ENCODE results near the gene EVC.
"Not testable (repeated sequence)": the region's sequence is repeated elsewhere in the genome, so short reads cannot be mapped to it uniquely, and the experiment has no call there.

The EVC gene

DNA sequence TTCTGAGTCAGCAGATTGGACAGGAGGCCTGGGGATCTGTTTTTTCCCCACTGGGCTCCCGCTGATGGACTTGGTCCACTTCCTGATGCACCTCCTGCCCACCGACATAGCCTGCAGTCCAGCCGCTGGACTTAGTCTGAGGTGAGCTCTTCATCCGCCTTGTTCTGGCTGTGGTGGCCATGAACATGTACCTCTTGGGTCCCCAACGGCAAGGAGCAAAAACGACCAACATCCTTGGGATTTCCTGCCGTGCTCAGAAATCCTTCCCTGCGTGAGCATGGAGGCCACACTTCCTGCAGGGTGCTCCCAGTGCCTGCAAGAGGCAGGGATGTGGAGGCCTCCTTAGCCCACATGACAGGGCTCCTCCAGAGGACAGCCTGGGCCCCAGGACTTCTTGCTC lies 105.1 kb downstream of the EVC start:
- no peak for DNase-seq

DNA sequence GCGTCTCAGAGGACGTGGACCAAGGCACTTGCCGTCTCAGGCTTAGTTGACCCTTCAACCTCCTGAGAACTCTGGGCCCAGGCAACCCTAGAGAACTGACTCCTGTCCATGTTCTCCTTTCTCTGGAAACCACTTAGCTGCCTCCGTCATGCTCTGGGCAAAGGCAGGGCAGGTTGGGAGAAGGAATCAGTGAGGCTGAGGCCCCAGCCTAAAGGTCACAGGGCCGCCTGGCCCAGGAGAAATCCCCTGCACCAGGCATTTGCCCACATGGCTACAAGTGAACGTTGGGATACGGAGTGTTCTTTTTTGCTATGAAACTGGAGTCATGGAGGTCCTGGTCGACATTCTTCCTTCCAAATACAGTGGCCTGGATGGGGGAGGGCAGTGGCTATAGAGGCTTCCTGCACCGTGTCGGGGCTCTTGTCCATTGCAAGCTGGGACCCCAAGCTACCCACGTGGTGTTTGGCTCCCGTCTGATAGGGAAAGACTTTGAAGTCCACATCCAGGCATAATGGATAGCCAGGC lies 105.9 kb downstream of the EVC start:
- DNase-seq, result no peak

DNA sequence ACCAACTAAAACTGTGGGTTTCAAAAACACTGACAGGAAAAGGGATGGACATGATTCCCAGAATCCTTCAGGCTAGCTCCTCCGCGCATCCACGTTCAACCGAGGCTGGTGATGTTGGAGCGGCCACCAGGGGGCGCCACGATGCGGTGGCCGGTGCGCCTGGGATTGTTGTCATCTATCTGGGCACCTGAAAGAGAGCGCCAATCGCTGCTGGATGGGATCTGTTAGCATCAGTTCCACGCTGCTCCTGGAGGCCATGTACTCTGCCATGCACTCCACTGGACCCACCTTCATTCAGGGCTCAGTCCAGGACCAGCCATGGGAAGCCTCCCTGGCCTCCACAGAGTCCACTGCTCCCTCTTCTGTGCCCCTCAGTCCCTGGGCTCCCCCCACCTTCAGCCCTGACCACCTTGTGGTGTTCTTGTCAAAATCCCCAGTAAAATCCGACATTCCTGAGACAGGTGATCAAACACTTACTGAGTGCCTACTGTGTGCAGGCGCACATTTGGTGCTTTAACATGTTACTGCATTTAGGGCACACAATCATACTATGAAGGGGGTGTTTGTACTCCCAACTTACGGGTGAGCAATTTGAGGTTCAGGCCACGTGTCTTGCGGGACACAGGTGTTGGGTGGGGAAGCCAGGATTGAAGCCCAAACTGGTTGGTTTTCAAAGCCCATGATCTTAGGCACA lies 110.8 kb downstream of the EVC start:
- peak; percentile 41 for DNase-seq

DNA sequence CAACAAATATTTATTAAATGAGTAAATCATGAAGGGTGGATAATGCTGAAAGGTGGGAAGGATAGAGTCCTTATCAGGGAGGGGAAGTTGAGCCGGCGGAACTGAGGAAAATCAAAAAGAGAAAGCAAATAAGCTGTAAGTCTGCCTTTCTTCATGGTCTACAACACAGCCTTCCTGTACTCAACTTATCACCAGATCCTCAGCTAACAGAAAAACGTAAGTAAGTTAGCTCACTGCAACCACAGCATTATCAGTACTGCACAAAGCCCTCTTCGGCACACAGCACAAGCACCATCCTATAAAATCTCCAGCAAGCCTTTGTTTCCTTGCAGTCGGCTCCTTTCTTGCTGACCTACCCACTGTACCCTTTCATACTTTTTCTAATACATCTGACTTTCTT lies 111.6 kb downstream of the EVC start:
- no peak for DNase-seq

DNA sequence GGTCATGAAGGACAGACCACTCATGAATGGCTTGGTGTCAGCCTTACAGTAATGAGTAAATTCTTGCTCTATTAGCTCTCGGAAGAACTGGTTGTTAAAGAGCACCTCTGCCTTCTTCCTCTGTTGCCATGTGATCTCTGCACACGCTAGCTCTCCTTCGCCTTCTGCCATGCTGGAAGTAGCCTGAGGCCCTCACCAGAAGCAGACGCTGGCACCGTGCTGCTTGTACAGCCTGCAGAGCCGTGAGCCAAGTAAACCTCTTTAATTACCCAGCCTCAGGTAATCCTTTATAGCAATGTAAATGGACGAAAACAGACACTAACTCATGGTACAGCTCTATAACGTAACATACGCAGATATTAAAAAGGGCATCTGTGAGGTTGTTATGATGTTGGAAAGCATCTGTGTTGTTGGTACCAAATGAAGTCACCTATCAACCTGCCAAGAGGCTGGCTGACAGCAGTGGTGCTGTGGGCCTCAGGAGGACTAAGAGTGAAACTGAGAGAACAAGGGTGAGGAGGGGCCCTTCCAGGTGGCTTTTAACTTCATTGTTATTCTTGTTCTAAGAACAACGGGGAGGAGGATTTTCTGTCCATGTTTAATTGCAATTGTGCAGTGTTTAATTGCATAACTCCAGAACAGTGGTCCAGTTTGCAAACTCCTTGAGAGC lies 112.7 kb downstream of the EVC start:
- DNase-seq, result no peak

DNA sequence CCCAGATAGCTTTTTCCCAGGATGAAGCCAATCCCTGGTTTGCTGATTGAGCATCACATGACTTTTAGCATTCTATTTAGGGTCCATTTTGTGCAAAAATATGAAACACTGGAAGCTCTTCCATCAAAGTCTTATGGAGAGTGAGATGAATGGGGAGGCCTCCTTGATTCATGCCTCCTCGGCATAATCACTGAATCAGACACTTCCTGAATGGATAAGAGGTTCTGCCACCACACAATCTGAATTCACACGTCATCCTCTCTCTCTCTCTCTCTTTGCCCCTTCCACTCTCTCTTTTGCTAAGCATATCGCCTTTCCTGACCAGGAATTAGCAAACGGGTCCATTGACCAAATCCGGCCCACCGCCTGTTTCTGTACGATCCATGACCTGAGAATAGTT lies 113.2 kb downstream of the EVC start:
- DNase-seq, result no peak

DNA sequence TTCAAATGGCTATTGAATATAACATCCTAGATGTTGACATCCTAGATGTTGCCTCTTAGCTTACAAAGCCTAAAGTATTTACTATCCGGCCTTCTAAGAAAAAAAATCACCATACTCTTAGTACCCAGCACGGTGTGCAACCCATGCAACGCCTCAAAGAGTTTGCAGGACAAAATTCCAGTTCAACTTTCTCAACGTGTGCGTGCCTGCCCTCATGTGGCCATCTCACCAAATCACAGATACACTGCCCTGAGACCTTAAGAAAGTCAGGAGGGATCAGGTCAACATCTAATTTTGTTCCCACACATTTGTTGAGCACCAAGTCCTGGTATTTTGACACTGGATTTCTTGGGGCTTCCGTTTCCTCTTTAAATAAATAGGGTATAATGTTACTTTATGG lies 113.6 kb downstream of the EVC start:
- no peak for DNase-seq

DNA sequence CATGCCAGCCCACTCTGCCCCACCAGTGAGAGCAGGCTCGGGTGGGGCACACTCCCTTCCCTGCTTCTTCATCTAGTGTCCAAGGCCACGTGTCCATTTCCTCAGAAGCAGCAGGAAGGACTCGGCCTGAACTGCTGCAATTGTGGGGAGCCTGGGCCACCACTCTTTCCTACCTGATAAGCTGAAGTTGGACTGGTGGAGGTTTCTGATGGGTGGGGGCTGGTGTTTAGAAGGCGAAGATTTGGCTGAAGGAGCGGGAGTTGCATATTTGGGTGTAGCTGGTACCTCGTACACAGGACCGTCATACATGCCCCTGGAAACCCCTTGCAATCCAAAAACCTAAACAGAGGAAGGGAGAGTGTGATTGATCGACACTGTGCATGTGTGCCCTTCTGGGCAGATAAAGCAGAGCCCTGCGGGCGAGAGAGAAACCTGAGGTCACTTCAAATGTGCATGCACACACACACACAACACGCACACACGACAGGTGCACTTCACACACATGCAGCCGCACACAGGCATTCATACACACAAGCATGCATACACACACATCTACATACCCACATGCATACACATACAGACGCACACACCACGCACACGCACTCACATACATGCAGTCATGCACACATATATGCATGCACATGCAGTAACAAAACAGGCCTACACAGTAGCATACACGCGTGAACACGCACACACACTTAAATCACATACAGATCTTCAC lies 114.5 kb downstream of the EVC start:
- DNase-seq, result no peak

DNA sequence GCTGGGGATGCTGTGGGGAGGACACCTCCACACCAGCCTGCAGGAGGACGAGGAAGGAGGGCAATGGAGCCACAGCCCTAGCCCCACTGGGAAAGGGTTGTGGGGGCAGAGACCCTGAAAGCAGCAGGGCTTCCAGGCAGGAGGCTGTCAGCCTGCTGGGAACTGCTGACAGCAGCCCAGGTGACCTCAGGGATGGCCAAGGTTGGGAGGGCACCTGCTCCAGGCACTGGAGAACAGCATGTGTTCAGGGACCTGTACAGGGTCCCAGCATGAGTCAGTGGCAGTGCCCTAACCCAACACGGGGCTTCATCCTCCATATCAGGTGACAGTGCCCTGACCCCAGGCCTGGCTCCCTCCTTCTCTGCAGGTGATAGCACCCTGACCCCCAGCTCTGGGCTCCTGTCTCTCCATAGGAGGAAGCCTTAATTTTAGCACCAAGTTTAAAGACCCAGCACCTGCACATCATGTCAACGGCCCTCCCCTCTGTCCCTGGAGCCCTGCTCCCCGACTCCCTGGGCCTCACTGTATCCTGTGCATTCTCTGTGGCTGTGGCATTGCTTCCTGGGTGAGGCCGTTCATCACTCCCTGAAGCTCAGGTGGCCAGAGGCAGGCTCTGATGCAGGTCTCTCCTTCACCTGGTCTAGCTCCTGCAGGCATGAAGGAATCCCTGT lies 115.6 kb downstream of the EVC start:
- DNase-seq, result no peak

DNA sequence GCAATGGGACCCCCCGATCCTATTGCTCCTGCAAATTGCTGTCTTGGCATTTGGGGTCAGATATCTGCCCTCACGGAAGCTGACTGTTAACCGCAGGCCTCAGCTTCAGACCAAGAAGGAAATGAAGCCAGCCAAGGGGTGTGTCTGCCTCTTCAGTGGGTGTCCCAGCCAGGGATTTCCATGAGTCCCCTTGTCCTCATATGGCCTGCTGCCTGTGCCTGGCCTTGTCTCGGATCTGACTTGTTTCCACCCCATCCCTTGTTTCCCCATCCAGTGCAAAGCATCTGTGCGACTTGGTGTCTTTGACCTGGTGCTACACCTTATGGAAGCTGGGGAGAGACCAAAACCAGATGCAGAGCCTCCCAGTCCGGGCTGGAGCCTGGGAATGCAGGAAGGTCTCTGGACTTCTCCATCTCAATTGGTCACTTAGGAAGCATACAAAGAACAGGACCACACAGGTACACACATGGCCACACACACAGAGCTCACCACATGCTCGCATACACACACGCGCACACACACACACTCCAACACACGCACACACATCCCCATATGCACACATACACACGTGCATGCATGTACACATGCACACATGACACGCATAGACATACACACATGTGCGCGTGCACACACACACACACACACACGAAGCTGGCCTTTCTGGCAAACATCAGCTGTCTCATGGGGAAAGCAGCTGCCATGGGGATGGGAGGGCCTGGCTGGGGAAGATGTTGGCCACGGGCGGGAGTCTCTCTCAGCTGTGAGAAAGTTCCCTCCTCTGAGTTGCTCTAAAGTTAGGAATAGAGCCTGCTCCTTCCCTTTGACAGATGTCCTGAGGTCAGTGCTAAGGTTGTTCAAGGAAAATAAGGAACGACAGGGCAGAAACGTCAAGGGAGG lies 116.4 kb downstream of the EVC start:
- no peak for DNase-seq

DNA sequence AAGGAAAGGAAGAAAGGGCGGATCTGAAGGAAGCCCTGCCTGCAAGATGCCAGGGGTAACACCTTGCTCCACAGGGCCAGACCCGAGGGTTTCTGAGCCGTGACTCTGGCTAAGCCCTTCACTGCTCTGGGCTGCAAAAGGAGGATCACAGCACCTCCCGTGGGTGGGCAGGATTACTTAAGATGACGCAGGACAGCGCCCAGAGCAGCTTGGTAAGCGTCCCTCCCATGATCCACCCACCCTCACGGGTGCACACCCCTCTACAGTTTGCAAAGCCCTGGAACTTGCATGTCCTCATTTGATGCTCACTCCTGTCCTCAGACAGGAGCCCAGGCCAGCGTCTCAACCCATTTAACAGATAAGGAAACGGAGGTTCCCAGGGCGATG lies 117.0 kb downstream of the EVC start:
- DNase-seq, result no peak

DNA sequence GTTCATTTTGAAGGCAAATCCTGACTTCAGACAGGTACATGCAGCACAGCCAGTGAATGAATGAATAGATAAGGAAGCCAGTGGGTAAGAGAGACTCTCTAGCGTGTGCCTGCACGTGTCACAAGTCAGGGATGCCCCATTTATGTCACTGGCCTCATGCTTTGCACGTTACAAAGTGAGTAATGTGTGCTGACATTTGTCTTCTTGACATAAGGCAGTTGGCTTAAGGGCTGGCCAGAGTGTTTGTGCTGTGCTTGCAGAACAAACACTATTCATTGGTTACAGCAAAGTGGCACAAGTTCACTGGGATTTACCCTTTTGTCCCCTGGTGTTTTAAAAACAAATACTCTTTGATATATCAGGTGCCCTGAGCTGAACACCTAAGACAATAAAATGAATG lies 125.9 kb downstream of the EVC start:
- DNase-seq, result no peak

DNA sequence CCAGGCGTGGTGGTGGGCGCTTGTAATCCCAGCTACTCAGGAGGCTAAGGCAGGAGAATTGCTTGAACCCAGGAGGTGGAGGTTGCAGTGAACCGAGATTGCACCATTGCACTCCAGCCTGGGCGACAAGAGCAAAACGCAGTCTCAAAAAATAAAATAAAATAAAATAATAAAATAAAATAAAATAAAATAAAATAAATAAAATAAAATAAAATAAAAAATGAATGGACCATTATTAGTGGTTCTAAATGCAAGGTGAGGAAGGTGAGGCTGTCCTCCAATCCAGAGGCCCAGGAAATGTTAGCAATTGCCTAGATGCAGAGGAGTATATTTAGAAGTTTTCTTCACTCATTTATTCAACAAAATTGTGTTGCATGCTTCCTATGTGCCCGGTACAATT lies 126.5 kb downstream of the EVC start:
- not testable (repeated sequence) for DNase-seq

DNA sequence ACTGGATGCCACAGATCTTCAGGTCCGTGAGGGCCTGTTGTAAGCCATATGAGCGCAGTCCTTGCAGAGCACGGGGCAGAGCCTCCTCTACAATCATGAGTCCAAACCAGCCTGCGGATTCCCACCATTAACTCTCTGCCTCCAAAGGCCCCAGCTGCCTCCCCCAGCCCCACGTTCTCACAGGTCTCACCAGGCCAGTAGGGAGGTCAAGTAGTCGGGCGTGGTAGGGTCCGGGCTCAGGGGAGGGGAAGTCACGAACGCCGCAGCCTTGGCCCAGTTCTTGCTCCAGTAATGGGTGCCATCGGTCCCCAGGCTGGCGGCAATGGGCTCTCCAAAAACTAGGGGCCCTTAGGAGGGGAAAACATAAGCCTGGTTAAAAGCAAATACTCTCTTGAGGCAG lies 128.3 kb downstream of the EVC start:
- no peak for DNase-seq

DNA sequence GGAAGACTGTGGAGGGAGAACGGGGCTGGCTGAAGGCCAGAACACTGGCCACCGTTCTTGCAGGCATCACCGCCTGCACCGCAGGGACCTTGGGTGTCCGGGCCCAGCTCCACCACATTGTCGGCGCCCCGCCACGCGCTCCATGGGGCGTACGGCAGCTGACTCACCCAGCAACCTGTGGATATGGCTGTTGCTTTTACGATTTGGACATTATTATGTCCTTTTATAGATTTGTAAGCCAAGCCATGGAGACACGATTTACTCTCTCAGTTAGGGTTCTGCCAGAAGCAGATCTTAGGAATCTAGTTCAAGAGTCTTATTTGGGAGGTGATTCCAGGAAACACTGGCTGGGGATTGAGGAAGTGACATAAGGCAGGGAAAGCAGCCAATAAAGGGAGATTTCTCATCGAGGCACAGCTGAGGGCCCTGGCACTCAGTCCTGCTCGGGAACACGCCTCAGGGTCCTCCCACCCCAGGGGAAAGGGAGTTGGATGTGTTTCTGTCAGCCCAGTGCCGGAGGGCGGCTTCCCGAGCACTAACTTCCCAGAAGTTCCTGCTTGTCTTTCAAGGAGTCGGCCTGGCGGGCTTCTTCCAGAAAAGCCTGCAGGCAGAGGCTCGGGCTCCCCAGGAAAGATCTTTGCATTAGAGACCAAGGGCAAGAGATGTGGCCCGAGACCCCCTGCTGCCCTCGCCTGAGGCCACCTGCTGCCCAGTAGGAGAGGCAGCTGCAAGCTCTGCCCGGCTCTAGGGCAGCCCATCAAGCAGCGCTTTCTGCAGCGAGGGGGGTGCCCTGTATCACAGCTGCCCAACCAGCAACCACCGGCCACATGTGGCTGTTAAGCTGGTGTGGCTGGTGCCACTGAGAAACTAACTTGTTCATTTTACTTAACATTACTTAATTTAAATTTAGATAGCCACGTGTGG lies 129.0 kb downstream of the EVC start:
- DNase-seq, result no peak

DNA sequence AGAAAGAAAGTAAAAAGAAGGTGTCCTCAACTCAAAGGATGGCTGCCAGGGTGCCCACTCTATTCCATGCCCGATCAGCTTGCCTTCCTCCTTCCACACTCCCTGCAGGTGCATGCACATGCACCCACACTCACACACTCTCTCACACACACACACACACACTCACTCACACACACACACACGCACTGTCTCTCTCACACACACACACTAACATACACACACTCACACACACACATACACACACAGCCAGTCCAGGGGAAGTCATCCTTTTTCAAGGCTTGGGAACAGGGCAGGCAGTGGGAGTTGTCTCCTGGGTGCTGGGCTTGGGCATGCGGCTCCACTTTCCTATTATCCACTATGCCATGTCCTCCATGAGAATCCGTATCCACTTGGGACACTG lies 131.5 kb downstream of the EVC start:
- DNase-seq, result no peak

DNA sequence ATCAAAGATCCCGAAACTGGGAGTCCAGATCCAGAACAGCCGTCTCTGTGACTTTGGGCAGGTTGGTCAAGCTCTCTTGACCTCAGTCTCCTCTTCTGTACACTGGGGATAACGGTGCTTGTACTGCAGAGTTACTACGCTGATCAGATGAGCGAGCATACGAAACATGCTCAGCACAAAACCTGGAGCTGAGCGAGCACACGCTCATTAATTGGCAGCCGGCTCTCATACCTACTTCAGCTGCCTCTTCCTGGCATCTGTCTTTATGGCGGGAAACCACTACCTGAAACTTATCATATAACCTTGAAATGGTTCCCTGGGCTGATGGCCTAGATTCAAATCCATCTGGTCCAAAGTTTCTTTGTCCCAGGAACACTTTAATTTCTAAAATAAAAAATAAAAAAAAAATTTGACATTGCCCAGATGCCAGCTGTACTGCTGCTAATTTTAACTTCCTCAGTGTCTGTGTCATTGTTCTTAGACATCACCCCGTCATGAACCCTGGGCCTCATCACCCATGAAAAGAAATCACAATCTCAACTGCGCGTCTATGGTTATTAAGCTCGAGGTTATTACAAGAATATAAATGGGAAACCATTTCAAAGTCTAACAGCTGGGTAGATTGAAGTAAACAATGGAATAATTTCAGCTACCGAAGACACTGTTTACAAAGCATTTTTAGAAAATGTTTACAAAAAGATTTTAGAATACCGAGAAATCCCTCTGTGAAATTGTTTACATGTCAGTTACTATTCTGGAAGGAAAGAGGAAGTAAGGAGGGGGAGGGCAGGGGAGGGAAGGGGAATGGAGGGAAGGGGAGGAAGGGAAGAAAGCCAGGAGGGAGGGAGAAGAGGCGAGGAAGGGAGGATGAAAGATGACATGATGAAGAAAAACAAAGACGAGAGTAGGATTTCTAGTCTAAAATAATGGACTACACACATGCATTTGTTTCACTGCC lies 132.9 kb downstream of the EVC start:
- DNase-seq, result no peak

DNA sequence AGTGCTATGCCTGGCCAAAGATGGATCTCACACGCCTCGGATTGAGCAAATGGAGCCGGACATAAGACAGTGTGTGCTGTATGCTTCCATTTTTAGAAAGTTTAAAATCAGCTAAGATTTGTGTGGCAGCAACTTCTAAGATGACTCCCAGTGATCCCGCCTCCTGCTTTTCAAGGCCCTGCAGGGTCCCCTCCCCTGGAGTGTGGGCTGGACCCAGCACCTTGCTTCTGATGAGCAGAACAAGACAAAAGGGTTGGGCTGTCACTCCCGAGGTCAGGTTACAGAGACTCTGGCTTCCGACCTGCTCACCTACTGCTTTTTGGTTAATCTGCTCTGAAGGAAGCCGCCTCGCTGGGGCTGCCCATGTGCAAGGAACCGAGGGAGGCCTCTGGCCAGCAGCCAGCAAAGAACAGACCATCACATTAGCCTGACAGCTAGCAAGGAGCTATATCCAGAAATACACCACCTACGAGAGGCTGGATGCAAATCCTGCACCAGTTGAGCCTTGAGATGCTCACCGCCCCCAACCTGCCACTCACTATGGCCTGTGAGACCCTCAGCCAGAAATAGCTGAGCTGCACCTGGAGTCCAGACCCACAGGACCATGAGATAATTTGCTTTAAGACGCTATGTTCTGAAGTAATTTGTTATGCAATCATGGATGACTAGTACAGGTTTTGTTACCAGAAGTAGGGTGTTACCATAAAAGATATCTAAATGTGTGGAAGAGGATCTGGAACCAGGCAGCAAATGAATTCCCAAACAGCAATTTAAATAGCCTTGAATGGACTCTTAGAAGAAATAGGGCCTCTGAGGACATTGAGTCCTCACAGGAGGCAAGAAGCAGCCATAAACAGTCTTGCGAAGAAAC lies 134.3 kb downstream of the EVC start:
- DNase-seq, result no peak
